Naive thymus-derived CD8-positive, alpha-beta T cell (primary cell): ENCODE results near the gene MACROD2. TPM values are rescaled to one million over a fixed set of nuclear protein-coding genes. Genes with fewer than 3 reads are reported as not detected.

Experiments
- ATAC-seq, 2 donors: fragments of 150-1000 bp; cut with Tn5 transposase in 1 of 2; sonication (Bioruptor Pico), chemical (Tn5 transposase) in 1 of 2; 1 replicate in 1 of 2; 2 replicates in 1 of 2; pipeline ENCODE4 v1.10.0; 2021; ENCODE audit warnings: mild to moderate bottlenecking in 2 of 2, moderate library complexity in 2 of 2
- POLR2A ChIA-PET: fragments of 350-600 bp; sonication (Branson Sonifier 250); formaldehyde crosslinking; loops from one replicate; lab custom pipeline; 2021; ENCODE audit warnings: antibody characterized with exemption; lab: Charles Lee
- DNase-seq, 10 donors: peaks; one replicate each; pipeline versions ENCODE4 v3.0.0 to v3.0.0-alpha.2; 2020 to 2022
- H3K27ac Mint-ChIP-seq, 10 donors: one replicate each; pipeline ENCODE4 v1.8.0; 2020 to 2022; ENCODE audit warnings: mild to moderate bottlenecking in 10 of 10, mixed read lengths in 10 of 10, moderate library complexity in 4 of 10, inconsistent platforms in 1 of 10
- H3K27me3 Mint-ChIP-seq, 5 donors: one replicate each; pipeline ENCODE4 v1.8.0; 2021 to 2022; ENCODE audit warnings: mixed read lengths in 5 of 5
- H3K36me3 Mint-ChIP-seq, 3 donors: one replicate each; pipeline ENCODE4 v1.8.0; 2020 to 2022; ENCODE audit warnings: mixed read lengths in 3 of 3, mild to moderate bottlenecking in 2 of 3, inconsistent platforms in 1 of 3
- H3K4me1 Mint-ChIP-seq, 4 donors: one replicate each; pipeline ENCODE4 v1.8.0; 2021 to 2022; ENCODE audit warnings: mixed read lengths in 4 of 4
- H3K4me3 Mint-ChIP-seq, 10 donors: one replicate each; pipeline ENCODE4 v1.8.0; 2020 to 2022; ENCODE audit warnings: mild to moderate bottlenecking in 10 of 10, mixed read lengths in 10 of 10, moderate library complexity in 6 of 10, inconsistent platforms in 1 of 10
- H3K9me3 Mint-ChIP-seq, 9 donors: one replicate each; pipeline ENCODE4 v1.8.0; 2020 to 2022; ENCODE audit warnings: mixed read lengths in 9 of 9, mild to moderate bottlenecking in 3 of 9, inconsistent platforms in 1 of 9, moderate library complexity in 1 of 9
- polyA plus RNA-seq, 3 donors: library from polyadenylated mRNA; unstranded; fragments of 300-500 nt; fragmentation: Illumina TruSeq; gene quantifications; one replicate each; pipeline ENCODE4 v1.2.3, GENCODE V29; 2021
- total RNA-seq, 8 experiments: library from RNA in 2 of 8; stranded (reverse) in 2 of 8; gene quantifications; one replicate each; pipeline ENCODE4 v1.2.3 and lab custom pipeline; 2021 to 2026

The MACROD2 gene
- total and polyA plus RNA-seq, 5 experiments from 2014 or later: 0.18 to 1.1 (median 0.60) TPM; not detected in 2

- no peaks in the 10 kb centered on the region for H3K27me3 Mint-ChIP-seq
- ATAC-seq (no peak), DNase-seq (no peak)
- H3K27ac Mint-ChIP-seq: peak overlapping the region in 1 of 10 donors; percentile 21
- H3K9me3 Mint-ChIP-seq: peaks cover 0 to 24% (median 0%) of the 10 kb centered on the region in 9 donors
- POLR2A ChIA-PET: no interaction called here
- H3K4me3 Mint-ChIP-seq: peak overlapping the region in 1 of 10 donors; percentile 3
- peaks cover 0 to 5% (median 0%) of the 10 kb centered on the region in 3 donors for H3K36me3 Mint-ChIP-seq
- H3K4me1 Mint-ChIP-seq: peaks cover 0 to 12% (median 0%) of the 10 kb centered on the region in 4 donors
Measured at GRCh38 chr20:15317546-15318232, 1322.4 kb downstream of the MACROD2 start.

- no peak for ATAC-seq
- POLR2A ChIA-PET: no interaction called here
- Mint-ChIP-seq H3K36me3 (peaks cover 0 to 3% (median 0%) of the 10 kb centered on the region in 3 donors), H3K27me3 (no peaks in the 10 kb centered on the region), H3K4me1 (peaks cover 0 to 12% (median 0%) of the 10 kb centered on the region in 4 donors), H3K27ac (peak overlapping the region in 1 of 10 donors; percentile 21), H3K9me3 (peaks cover 0 to 24% (median 0%) of the 10 kb centered on the region in 9 donors), H3K4me3 (no peak overlapping the region)
- no peak for DNase-seq
Measured at GRCh38 chr20:15318682-15319081, 1323.4 kb downstream of the MACROD2 start.

- Mint-ChIP-seq H3K4me1 (peaks cover 0 to 12% (median 0%) of the 10 kb centered on the region in 4 donors), H3K36me3 (no peaks in the 10 kb centered on the region), H3K27ac (no peak overlapping the region), H3K9me3 (peaks cover 0 to 22% (median 0%) of the 10 kb centered on the region in 9 donors), H3K4me3 (no peak overlapping the region), H3K27me3 (no peaks in the 10 kb centered on the region)
- POLR2A ChIA-PET: no interaction called here
- no peak for DNase-seq
- no peak for ATAC-seq
Measured at GRCh38 chr20:15319439-15319838, 1324.1 kb downstream of the MACROD2 start.

GRCh38 chr20:15320941-15321340 is 1325.6 kb downstream of the MACROD2 start:
- POLR2A ChIA-PET: no interaction called here
- Mint-ChIP-seq H3K9me3 (peaks cover 0 to 15% (median 0%) of the 10 kb centered on the region in 9 donors), H3K27ac (no peak overlapping the region), H3K36me3 (no peaks in the 10 kb centered on the region), H3K4me1 (peaks cover 0 to 12% (median 0%) of the 10 kb centered on the region in 4 donors), H3K27me3 (no peaks in the 10 kb centered on the region), H3K4me3 (no peak overlapping the region)
- DNase-seq: no peak
- ATAC-seq: no peak

- no peak for ATAC-seq
- DNase-seq: no peak
- no peak overlapping the region for H3K27ac Mint-ChIP-seq
- H3K4me3 Mint-ChIP-seq: no peak overlapping the region
- H3K9me3 Mint-ChIP-seq: peaks cover 0 to 10% (median 0%) of the 10 kb centered on the region in 9 donors
- H3K36me3 Mint-ChIP-seq: no peaks in the 10 kb centered on the region
- H3K27me3 Mint-ChIP-seq: no peaks in the 10 kb centered on the region
- H3K4me1 Mint-ChIP-seq: no peaks in the 10 kb centered on the region
- POLR2A ChIA-PET: no interaction called here
Measured at GRCh38 chr20:15327123-15327522, 1331.8 kb downstream of the MACROD2 start.

- Mint-ChIP-seq H3K27ac (no peak overlapping the region), H3K27me3 (no peaks in the 10 kb centered on the region), H3K4me1 (no peaks in the 10 kb centered on the region), H3K9me3 (peaks cover 0 to 10% (median 0%) of the 10 kb centered on the region in 9 donors), H3K4me3 (no peak overlapping the region), H3K36me3 (no peaks in the 10 kb centered on the region)
- ATAC-seq (no peak), DNase-seq (no peak)
- POLR2A ChIA-PET: no interaction called here
Measured at GRCh38 chr20:15328084-15328483, 1332.8 kb downstream of the MACROD2 start.

GRCh38 chr20:15332711-15333160 is 1337.4 kb downstream of the MACROD2 start:
- Mint-ChIP-seq H3K27me3 (no peaks in the 10 kb centered on the region), H3K9me3 (peaks cover 0 to 11% (median 2%) of the 10 kb centered on the region in 9 donors), H3K4me3 (no peak overlapping the region), H3K27ac (no peak overlapping the region), H3K4me1 (no peaks in the 10 kb centered on the region), H3K36me3 (no peaks in the 10 kb centered on the region)
- POLR2A ChIA-PET: no interaction called here
- DNase-seq (no peak), ATAC-seq (no peak)

- no peak overlapping the region for H3K4me3 Mint-ChIP-seq
- H3K4me1 Mint-ChIP-seq: no peaks in the 10 kb centered on the region
- DNase-seq (no peak), ATAC-seq (no peak)
- POLR2A ChIA-PET: no interaction called here
- peaks cover 0 to 15% (median 0%) of the 10 kb centered on the region in 9 donors for H3K9me3 Mint-ChIP-seq
- H3K27ac Mint-ChIP-seq: no peak overlapping the region
- H3K27me3 Mint-ChIP-seq: peaks cover 0 to 2% (median 0%) of the 10 kb centered on the region in 5 donors
- H3K36me3 Mint-ChIP-seq: no peaks in the 10 kb centered on the region
Measured at GRCh38 chr20:15333170-15333569, 1337.9 kb downstream of the MACROD2 start.

GRCh38 chr20:15336011-15336410 is 1340.7 kb downstream of the MACROD2 start:
- POLR2A ChIA-PET: no interaction called here

GRCh38 chr20:15336536-15336935 is 1341.2 kb downstream of the MACROD2 start:
- Mint-ChIP-seq H3K36me3 (peaks cover 0 to 4% (median 0%) of the 10 kb centered on the region in 3 donors), H3K9me3 (peaks cover 0 to 22% (median 0%) of the 10 kb centered on the region in 9 donors), H3K4me3 (no peak overlapping the region), H3K4me1 (no peaks in the 10 kb centered on the region), H3K27me3 (peaks cover 0 to 2% (median 0%) of the 10 kb centered on the region in 5 donors), H3K27ac (no peak overlapping the region)
- POLR2A ChIA-PET: no interaction called here
- no peak for DNase-seq
- no peak for ATAC-seq

More at GRCh38 chr20:15336011-15336410, 1340.7 kb downstream of the MACROD2 start:
- Mint-ChIP-seq H3K27ac (no peak overlapping the region), H3K36me3 (peaks cover 0 to 4% (median 0%) of the 10 kb centered on the region in 3 donors), H3K9me3 (peaks cover 0 to 22% (median 0%) of the 10 kb centered on the region in 9 donors), H3K27me3 (peaks cover 0 to 2% (median 0%) of the 10 kb centered on the region in 5 donors), H3K4me3 (no peak overlapping the region), H3K4me1 (no peaks in the 10 kb centered on the region)
- no peak for DNase-seq
- ATAC-seq: no peak

GRCh38 chr20:15339264-15339663 is 1343.9 kb downstream of the MACROD2 start:
- no peak overlapping the region for H3K4me3 Mint-ChIP-seq
- H3K27ac Mint-ChIP-seq: no peak overlapping the region

GRCh38 chr20:15342991-15343523 is 1347.7 kb downstream of the MACROD2 start:
- H3K9me3 Mint-ChIP-seq: peaks cover 0 to 17% (median 2%) of the 10 kb centered on the region in 9 donors
- no peak for DNase-seq
- H3K36me3 Mint-ChIP-seq: peaks cover 0 to 4% (median 0%) of the 10 kb centered on the region in 3 donors
- no peak for ATAC-seq
- no peak overlapping the region for H3K27ac Mint-ChIP-seq
- no peaks in the 10 kb centered on the region for H3K4me1 Mint-ChIP-seq
- POLR2A ChIA-PET: no interaction called here
- no peak overlapping the region for H3K4me3 Mint-ChIP-seq
- peaks cover 0 to 1% (median 0%) of the 10 kb centered on the region in 5 donors for H3K27me3 Mint-ChIP-seq

More at GRCh38 chr20:15339264-15339663, 1343.9 kb downstream of the MACROD2 start:
- POLR2A ChIA-PET: no interaction called here
- no peaks in the 10 kb centered on the region for H3K4me1 Mint-ChIP-seq
- ATAC-seq: no peak
- DNase-seq: no peak
- H3K36me3 Mint-ChIP-seq: peaks cover 0 to 4% (median 0%) of the 10 kb centered on the region in 3 donors
- peaks cover 0 to 28% (median 2%) of the 10 kb centered on the region in 9 donors for H3K9me3 Mint-ChIP-seq
- peaks cover 0 to 2% (median 0%) of the 10 kb centered on the region in 5 donors for H3K27me3 Mint-ChIP-seq

- Mint-ChIP-seq H3K4me1 (no peaks in the 10 kb centered on the region), H3K36me3 (peaks cover 0 to 4% (median 0%) of the 10 kb centered on the region in 3 donors), H3K27ac (no peak overlapping the region), H3K27me3 (peaks cover 0 to 9% (median 2%) of the 10 kb centered on the region in 5 donors), H3K9me3 (peaks cover 0 to 20% (median 2%) of the 10 kb centered on the region in 9 donors), H3K4me3 (no peak overlapping the region)
- POLR2A ChIA-PET: no interaction called here
- DNase-seq: no peak
- ATAC-seq: no peak
Measured at GRCh38 chr20:15345287-15345686, 1350.0 kb downstream of the MACROD2 start.
